Activated CD4-positive, alpha-beta memory T cell treated with anti-CD3 and anti-CD28 coated beads, Interleukin-2, amount 10 ng/mL, durations not matched to agents 7 days and 5 days (primary cell): Measurements from ENCODE around the gene MT1X. TPM values are rescaled to one million over a fixed set of nuclear protein-coding genes. Genes with fewer than 3 reads are reported as not detected.

Source experiments
- CTCF ChIA-PET: fragments of 350-600 bp; sonication (Branson Sonifier 250); formaldehyde crosslinking; loops from one replicate; lab custom pipeline; 2021; ENCODE audit warnings: antibody characterized with exemption, inconsistent platforms; lab: Charles Lee
- POLR2A ChIA-PET: fragments of 350-600 bp; sonication (Branson Sonifier 250); formaldehyde crosslinking; loops from one replicate; lab custom pipeline; 2021; ENCODE audit warnings: antibody characterized with exemption; lab: Charles Lee
- DNase-seq: peaks from one replicate; pipeline ENCODE4 v3.0.0-alpha.2; 2020
- H3K27ac Mint-ChIP-seq: one replicate; pipeline ENCODE4 v1.8.0; 2021; ENCODE audit warnings: mild to moderate bottlenecking, mixed read lengths
- H3K27me3 Mint-ChIP-seq: one replicate; pipeline ENCODE4 v1.8.0; 2021; ENCODE audit warnings: mixed read lengths
- H3K36me3 Mint-ChIP-seq: one replicate; pipeline ENCODE4 v1.8.0; 2021; ENCODE audit warnings: low read depth, mixed read lengths
- H3K4me1 Mint-ChIP-seq: one replicate; pipeline ENCODE4 v1.8.0; 2021; ENCODE audit warnings: mixed read lengths
- H3K4me3 Mint-ChIP-seq: one replicate; pipeline ENCODE4 v1.8.0; 2021; ENCODE audit warnings: mild to moderate bottlenecking, mixed read lengths
- H3K9me3 Mint-ChIP-seq: one replicate; pipeline ENCODE4 v1.8.0; 2021; ENCODE audit warnings: mixed read lengths
- total RNA-seq, 2 experiments: library from RNA; stranded (reverse); gene quantifications; one replicate each; pipeline ENCODE4 v1.2.3, GENCODE V29; 2021

Gene MT1X
- total RNA-seq, 2 experiments from 2014 or later = 28.4 to 33.1 TPM

DNA sequence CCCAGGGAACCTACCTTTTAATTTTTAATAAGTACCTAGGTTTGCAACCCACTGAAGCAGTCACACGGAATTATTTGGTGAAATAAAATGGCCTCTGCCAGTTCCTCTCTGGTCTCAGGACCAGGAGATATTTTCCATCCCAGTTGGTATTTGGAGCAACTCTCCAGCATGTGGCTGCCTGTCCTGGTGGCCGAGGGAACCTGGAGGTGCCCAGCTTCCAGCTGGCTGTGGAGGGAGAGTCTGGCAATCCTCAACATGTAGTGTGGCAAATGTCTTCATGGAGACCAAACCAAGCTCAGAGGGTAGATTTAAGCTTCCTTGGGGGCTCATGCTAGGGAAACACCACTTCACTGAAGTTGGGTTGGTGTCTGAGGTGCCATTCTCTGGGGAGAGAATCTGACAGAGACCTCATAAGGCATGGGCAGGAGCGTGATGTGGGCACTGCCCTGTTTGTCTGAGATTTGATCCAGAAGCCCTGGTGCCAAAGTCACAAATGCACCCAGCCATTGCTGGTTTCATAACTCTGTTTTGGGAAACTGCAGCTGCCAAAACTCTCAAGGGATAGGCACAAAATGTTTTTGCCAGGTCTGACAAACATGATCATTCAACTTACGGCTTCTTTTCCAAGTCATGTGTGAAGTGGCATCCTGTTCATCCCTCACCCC lies 2.8 kb downstream of the MT1X start:
- ChIA-PET POLR2A (no interaction called here), CTCF (interaction anchor here (0.8 to 5.0 kb wide), 2 partner anchors 12 to 17 kb away, joined by 3 to 30 read pairs; no protein-coding TSS in a partner anchor)
- Mint-ChIP-seq H3K27ac (no peak overlapping the region), H3K4me1 (peaks cover 25% of the 10 kb centered on the region), H3K9me3 (no peaks in the 10 kb centered on the region), H3K4me3 (no peak overlapping the region), H3K36me3 (peaks cover 9% of the 10 kb centered on the region), H3K27me3 (peaks cover 8% of the 10 kb centered on the region)
- DNase-seq = no peak

DNA sequence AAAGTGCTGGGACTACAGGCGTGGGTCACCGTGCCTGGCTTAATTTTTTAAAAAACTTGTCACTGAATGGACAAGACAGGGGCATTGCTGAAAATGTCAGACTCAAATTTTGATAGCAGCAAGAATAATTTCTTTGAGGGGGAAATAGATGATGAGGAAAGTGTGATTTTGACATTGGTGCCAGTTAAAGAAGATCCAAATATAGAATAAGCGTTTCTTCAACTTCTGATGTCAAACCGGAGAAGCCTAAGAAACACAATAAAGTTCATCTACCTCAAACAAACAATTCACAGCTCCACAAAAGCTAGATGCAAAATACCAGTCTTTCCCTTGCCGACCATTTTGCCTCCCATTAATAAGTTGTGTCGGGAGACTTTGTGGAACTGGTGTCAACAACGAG lies 4.5 kb downstream of the MT1X start:
- peaks cover 9% of the 10 kb centered on the region for H3K36me3 Mint-ChIP-seq
- CTCF ChIA-PET = interaction anchor here (0.8 kb wide), 1 partner anchor 42 kb away, joined by 3 read pairs; no protein-coding TSS in a partner anchor
- H3K9me3 Mint-ChIP-seq = no peaks in the 10 kb centered on the region
- peaks cover 15% of the 10 kb centered on the region for H3K4me1 Mint-ChIP-seq
- no peak overlapping the region for H3K4me3 Mint-ChIP-seq
- DNase-seq = no peak
- H3K27me3 Mint-ChIP-seq = peaks cover 12% of the 10 kb centered on the region
- POLR2A ChIA-PET = interaction anchor here (0.6 kb wide), 1 partner anchor 15 kb away, joined by 3 read pairs; no protein-coding TSS in a partner anchor
- H3K27ac Mint-ChIP-seq = no peak overlapping the region

DNA sequence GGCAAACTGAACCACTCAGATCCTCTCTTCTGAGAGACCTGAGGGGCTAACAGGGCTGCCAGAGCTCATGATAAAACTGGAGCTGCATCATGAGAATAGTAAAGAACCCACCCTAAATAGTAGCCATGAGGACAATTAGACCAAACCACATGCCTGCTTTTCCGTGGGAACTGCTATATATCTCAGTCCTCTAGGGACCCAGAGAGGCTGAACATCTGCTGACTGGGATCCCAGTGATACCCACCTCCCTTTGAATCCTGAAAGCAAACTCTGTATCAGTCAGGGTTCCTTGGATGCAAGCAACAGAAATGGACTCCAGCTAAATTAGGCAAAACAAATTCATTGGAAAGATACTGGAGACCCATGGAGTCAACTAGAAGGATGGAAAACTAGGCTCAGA lies 6.5 kb downstream of the MT1X start:
- H3K9me3 Mint-ChIP-seq = no peaks in the 10 kb centered on the region
- H3K4me3 Mint-ChIP-seq = no peak overlapping the region
- H3K27me3 Mint-ChIP-seq = peaks cover 12% of the 10 kb centered on the region
- DNase-seq = no peak
- peaks cover 9% of the 10 kb centered on the region for H3K36me3 Mint-ChIP-seq
- H3K4me1 Mint-ChIP-seq = peaks cover 4% of the 10 kb centered on the region
- CTCF ChIA-PET = interaction anchor here (2.1 kb wide), 1 partner anchor 13 kb away, joined by 6 read pairs; no protein-coding TSS in a partner anchor
- POLR2A ChIA-PET = no interaction called here
- no peak overlapping the region for H3K27ac Mint-ChIP-seq

DNA sequence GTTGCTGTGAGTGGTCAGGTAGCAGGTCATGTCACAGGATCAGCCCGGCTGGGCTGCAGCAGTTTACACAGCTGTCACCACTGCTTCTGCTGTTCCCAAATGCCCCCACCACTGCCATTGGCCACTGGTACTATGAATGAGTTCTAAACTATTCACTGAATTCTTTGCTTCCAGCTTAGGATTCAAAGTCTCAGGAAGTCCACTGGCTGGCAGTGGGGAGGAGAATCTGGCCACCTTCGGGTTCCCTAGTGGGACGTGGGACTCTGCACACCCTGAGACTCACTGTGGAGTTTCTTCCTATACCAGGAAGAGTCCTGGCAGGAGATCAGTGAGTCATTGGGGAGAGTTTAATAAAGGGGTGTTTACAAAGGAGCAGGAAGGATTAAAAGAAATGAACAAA lies 6.9 kb downstream of the MT1X start:
- Mint-ChIP-seq H3K27ac (no peak overlapping the region), H3K4me1 (no peaks in the 10 kb centered on the region), H3K4me3 (no peak overlapping the region), H3K36me3 (peaks cover 7% of the 10 kb centered on the region), H3K27me3 (peaks cover 12% of the 10 kb centered on the region), H3K9me3 (no peaks in the 10 kb centered on the region)
- ChIA-PET CTCF (interaction anchor here (1.0 to 2.1 kb wide), 2 partner anchors 13 kb away, joined by 3 to 6 read pairs; no protein-coding TSS in a partner anchor), POLR2A (no interaction called here)
- DNase-seq = no peak

DNA sequence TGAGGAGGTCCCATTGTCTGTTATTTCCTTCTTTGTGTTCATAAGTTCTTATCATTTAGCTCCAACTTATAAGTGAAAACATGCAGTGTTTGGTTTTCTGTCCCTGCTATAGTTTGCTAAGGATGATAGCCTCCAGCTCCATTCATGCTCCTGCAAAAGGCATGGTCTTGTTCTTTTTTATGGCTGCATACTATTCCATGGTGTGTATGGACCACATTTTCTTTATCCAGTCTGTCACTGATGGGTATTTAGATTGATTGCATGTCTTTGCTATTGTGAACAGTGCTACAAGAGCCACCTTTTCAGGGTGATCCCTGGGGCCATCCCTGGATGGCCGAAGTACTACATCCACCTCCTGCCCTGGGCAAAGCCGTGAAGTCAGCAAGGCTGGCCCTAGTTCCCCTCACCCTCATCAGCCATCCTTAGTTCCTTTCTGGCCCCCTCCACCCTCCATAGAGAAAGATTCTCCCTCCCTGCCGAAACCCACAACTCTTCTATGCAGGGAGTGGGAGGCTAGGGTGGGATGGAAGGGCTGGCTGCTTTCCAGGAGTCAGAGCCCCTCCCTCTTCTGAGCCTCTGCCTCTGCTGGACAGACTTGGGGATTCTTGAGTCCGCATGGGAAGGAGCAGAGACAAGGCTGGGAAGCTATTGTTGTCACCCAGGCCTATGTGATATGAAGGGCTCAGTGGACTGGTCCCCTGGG lies 8.3 kb downstream of the MT1X start:
- Mint-ChIP-seq H3K4me3 (no peak overlapping the region), H3K4me1 (no peaks in the 10 kb centered on the region), H3K9me3 (no peaks in the 10 kb centered on the region), H3K36me3 (peaks cover 4% of the 10 kb centered on the region), H3K27me3 (peaks cover 12% of the 10 kb centered on the region), H3K27ac (no peak overlapping the region)
- POLR2A ChIA-PET = no interaction called here
- CTCF ChIA-PET = interaction anchor here (1.0 to 2.1 kb wide), 2 partner anchors 12 to 15 kb away, joined by 3 to 6 read pairs; no protein-coding TSS in a partner anchor
- DNase-seq = no peak

DNA sequence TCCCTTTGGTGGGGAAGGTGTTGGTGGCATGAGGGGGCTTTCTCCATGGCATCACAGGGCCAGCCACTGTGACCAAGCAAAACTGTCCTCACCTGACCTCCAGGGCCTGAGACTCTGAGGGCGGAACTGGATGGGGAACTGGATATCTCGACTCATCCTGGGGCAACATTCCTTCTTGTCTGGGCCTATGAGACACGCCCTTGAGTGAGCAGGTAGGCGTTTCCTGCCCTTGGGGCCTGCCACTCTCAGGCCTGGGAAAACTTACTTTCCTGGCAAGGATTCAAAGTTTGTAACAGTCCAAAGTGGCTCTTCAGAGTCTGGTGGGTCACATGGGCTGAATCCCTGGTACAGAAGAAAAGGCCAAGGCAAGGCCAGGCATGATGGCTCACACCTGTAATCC lies 9.6 kb downstream of the MT1X start:
- Mint-ChIP-seq H3K9me3 (no peaks in the 10 kb centered on the region), H3K27me3 (peaks cover 13% of the 10 kb centered on the region), H3K36me3 (no peaks in the 10 kb centered on the region), H3K27ac (no peak overlapping the region), H3K4me1 (no peaks in the 10 kb centered on the region), H3K4me3 (no peak overlapping the region)
- POLR2A ChIA-PET = interaction anchor here (3.6 kb wide), 1 partner anchor 9 kb away, joined by 13 read pairs; the partner anchor contains the start of gene MT1X
- CTCF ChIA-PET = no interaction called here
- no peak for DNase-seq

DNA sequence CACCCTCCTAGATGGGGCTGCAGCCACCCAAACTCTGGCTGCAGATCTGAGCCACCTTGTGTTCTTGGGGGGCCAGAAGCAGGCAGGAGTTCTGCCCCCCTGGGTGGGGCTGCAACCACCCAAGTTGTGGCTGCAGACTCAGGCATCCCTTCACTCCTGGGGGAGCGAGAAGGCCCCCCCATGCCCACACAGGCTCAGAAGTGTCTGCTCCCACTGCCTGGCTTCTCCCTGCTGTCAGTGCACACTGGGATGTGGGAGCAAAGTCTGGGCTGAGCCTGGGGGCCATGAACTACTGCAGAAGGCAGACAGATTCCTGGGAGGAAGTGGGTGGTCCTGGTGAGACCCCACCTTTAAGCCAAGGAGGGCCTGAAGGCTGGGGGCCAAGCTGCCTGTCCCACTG lies 13.0 kb downstream of the MT1X start:
- Mint-ChIP-seq H3K36me3 (no peaks in the 10 kb centered on the region), H3K27me3 (peaks cover 8% of the 10 kb centered on the region), H3K4me3 (no peak overlapping the region), H3K27ac (no peak overlapping the region), H3K9me3 (no peaks in the 10 kb centered on the region), H3K4me1 (no peaks in the 10 kb centered on the region)
- CTCF ChIA-PET = interaction anchor here (1.0 to 1.3 kb wide), 2 partner anchors 12 to 94 kb away, joined by 3 to 4 read pairs; no protein-coding TSS in a partner anchor
- no peak for DNase-seq
- POLR2A ChIA-PET = interaction anchor here (1.3 to 3.6 kb wide), 2 partner anchors 12 to 13 kb away, joined by 9 to 13 read pairs; partner anchors contain the start of gene MT1X

DNA sequence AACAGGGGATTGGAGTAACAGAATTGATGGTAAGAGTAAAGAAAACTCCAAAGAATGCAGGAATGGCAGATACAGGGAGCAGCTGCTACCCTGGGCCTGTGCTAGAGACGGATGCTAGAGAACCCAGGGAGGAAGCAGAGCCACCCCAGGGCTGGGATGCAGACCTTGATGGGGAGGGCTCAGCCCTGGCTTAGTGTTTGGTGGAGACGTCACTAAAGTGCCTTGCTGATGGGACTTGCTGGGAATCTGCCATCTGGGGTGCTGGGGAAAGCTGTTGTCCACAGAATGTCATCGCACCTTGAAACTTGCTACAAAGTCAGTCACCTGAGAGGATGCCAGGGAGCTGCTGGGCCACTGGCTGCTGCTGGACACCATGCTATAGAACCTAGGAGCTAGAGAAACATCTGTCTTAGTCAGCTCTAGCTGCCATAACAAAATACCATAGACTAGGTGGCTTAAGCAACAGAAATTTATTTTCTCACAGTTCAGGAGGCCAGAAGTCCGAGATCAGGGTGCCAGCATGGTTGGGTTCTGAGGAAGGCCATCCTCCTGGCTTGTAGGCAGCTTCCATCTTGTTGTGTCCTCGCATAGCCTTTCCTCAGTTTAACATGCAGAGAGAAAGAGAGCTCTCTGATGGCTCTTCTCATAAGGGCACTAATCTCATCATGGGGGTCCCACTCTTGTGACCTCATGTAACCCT lies 15.3 kb downstream of the MT1X start:
- Mint-ChIP-seq H3K36me3 (no peaks in the 10 kb centered on the region), H3K9me3 (no peaks in the 10 kb centered on the region), H3K4me3 (no peak overlapping the region), H3K4me1 (peaks cover 8% of the 10 kb centered on the region), H3K27ac (no peak overlapping the region), H3K27me3 (peaks cover 4% of the 10 kb centered on the region)
- ChIA-PET CTCF (interaction anchor here (0.6 to 1.2 kb wide), 4 partner anchors 11 to 281 kb away, joined by 3 to 4 read pairs (median 3); partner anchors contain the start of gene MT1E), POLR2A (interaction anchor here (1.6 kb wide), 1 partner anchor 15 kb away, joined by 10 read pairs; the partner anchor contains the start of gene MT1X)
- no peak for DNase-seq

DNA sequence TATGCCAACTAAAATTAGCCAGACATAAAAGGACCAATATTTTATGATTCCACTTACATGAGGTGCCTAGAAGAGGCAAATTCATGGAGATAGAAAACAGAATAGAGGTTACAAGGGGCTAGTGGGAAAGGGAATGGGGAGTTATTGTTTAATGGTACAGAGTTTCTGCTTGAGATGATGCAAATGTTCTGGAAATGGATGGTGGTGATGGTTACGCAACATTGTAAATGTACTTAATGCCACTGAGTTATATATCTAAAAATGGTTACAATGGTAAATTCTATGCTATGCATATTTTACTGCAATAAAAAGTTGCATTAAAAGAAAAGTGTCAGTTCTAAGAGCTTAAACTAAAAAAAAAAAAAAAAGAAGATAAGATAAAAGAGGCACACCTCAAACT lies 17.9 kb downstream of the MT1X start:
- H3K27me3 Mint-ChIP-seq = peaks cover 4% of the 10 kb centered on the region
- peaks cover 8% of the 10 kb centered on the region for H3K4me1 Mint-ChIP-seq
- ChIA-PET CTCF (interaction anchor here (0.7 to 4.6 kb wide), 8 partner anchors 16 to 534 kb away, joined by 3 to 107 read pairs (median 11); partner anchors contain the start of genes MT1X, PSME3IP1 and RSPRY1), POLR2A (interaction anchor here (3.1 kb wide), 1 partner anchor 124 kb away, joined by 19 read pairs; no protein-coding TSS in a partner anchor)
- H3K36me3 Mint-ChIP-seq = no peaks in the 10 kb centered on the region
- DNase-seq = no peak
- H3K27ac Mint-ChIP-seq = no peak overlapping the region
- H3K4me3 Mint-ChIP-seq = no peak overlapping the region
- no peaks in the 10 kb centered on the region for H3K9me3 Mint-ChIP-seq

DNA sequence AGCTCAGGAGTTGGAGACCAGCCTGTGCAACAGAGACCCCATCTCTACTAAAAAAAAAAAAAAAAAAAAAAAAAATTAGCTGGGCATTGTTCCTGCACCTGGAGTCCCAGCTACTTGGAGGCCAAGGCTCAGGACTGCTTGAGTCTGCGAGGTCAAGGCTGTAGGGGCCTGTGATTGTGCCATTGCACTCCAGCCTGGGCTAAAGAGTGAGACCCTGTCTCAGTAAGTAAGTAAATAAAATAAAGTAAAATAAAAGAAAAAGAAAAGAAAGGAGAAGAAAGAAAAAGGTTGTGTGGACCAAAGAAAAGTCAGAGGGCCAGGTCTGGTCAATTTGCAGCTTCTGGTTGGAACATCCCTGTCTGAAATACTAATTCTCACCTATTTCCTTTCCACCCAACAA lies 18.4 kb downstream of the MT1X start:
- no peak overlapping the region for H3K4me3 Mint-ChIP-seq
- H3K4me1 Mint-ChIP-seq = peaks cover 8% of the 10 kb centered on the region
- no peak for DNase-seq
- H3K27me3 Mint-ChIP-seq = peaks cover 4% of the 10 kb centered on the region
- CTCF ChIA-PET = interaction anchor here (0.7 to 4.6 kb wide), 13 partner anchors 16 to 533 kb away, joined by 3 to 107 read pairs (median 4); partner anchors contain the start of genes MT1X, PSME3IP1 and RSPRY1
- H3K27ac Mint-ChIP-seq = no peak overlapping the region
- POLR2A ChIA-PET = interaction anchor here (1.8 to 3.1 kb wide), 2 partner anchors 124 to 250 kb away, joined by 8 to 19 read pairs; partner anchors contain the start of genes NUDT21 and OGFOD1
- H3K9me3 Mint-ChIP-seq = no peaks in the 10 kb centered on the region
- no peaks in the 10 kb centered on the region for H3K36me3 Mint-ChIP-seq

DNA sequence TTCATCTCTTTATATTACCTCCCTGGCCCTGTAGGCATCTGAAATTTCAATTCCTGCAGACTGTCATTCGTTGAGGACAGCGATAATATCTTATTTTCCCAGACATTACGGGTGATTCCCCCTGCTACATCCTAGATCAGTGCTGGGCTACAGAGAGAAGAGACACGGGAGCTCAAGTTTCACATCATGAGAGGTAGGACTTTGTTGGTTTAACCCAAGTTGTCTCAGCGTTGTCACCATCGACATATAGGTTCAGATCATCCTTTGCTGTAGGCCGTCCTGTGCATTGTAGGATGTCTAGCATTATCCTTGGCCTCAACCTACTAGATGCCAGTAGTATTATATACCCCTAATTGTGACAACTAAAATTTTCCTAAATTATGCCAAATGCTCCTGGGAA lies 19.3 kb downstream of the MT1X start:
- ChIA-PET CTCF (interaction anchor here (0.7 to 4.6 kb wide), 57 partner anchors 9 to 484 kb away, joined by 3 to 107 read pairs (median 5); partner anchors contain the start of genes MT1E, MT1F, MT1H and MT1X), POLR2A (interaction anchor here (0.5 to 3.1 kb wide), 13 partner anchors 15 to 250 kb away, joined by 3 to 20 read pairs (median 5); partner anchors contain the start of genes MT1X, MT2A, NUDT21 and OGFOD1)
- Mint-ChIP-seq H3K4me1 (peaks cover 8% of the 10 kb centered on the region), H3K27me3 (peaks cover 3% of the 10 kb centered on the region), H3K27ac (no peak overlapping the region), H3K4me3 (no peak overlapping the region), H3K36me3 (no peaks in the 10 kb centered on the region), H3K9me3 (no peaks in the 10 kb centered on the region)
- no peak for DNase-seq

DNA sequence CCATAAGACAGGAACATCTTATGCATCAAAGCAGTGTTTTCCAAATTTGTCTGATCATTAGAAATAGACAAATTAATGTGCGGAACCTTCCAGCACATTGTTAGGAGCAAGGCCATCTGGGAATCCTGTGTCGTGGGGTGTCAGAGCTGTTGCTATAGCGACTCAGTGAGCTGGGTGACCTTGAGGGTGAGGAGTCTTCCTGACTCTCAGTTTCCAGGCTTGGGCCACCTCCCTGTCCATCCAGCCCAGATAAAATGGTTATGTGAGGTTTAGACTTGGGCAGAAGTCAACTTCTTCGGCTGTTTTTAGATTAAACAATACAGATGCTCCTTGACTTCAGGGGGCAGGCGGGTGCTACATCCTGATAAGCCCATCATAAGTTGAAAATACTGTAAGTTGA lies 20.6 kb downstream of the MT1X start:
- ChIA-PET CTCF (interaction anchor here (0.7 to 4.6 kb wide), 30 partner anchors 8 to 385 kb away, joined by 3 to 107 read pairs (median 6); partner anchors contain the start of genes MT1E, MT1X, MT2A and NUDT21), POLR2A (interaction anchor here (1.6 to 3.1 kb wide), 4 partner anchors 20 to 189 kb away, joined by 4 to 20 read pairs (median 13); partner anchors contain the start of genes MT1X and MT2A)
- H3K27ac Mint-ChIP-seq = no peak overlapping the region
- H3K27me3 Mint-ChIP-seq = no peaks in the 10 kb centered on the region
- no peaks in the 10 kb centered on the region for H3K36me3 Mint-ChIP-seq
- H3K4me1 Mint-ChIP-seq = peaks cover 10% of the 10 kb centered on the region
- DNase-seq = no peak
- no peak overlapping the region for H3K4me3 Mint-ChIP-seq
- H3K9me3 Mint-ChIP-seq = no peaks in the 10 kb centered on the region
